Left cardiac atrium (tissue), 4 donors: ENCODE measurements around the gene SLC16A1. TPM values are rescaled to one million over a fixed set of nuclear protein-coding genes. Genes with fewer than 3 reads are reported as not detected.

Experiments used
- ATAC-seq, 2 donors: fragments of 200-7000 bp; cut with Tn5 transposase; one replicate each; pipeline ENCODE4 v1.9.1; 2020; ENCODE audit warnings: mild to moderate bottlenecking in 2 of 2, moderate library complexity in 2 of 2
- DNase-seq: peaks from one replicate; pipeline ENCODE4 v3.0.0-alpha.2; 2020
- intact Hi-C, 2 donors: fragments of 100-400 bp; cut with DNase I; formaldehyde crosslinking; loops; one replicate each; pipeline versions ENCODE4 v1.14.1 to v1.15.1; 2022 to 2023
- total RNA-seq, 2 donors: library from RNA; stranded (reverse); fragmentation: NEBNext Ultra II Directional; extraction: Animal tissue kit (Norgen Biotek cat#: 25700); gene quantifications; one replicate each; pipeline ENCODE4 v1.2.1, GENCODE V29; 2021
- donor health status: DM: no; HTN: yes; CAD: no.
- donor health status: DM: no; HTN: yes; CAD: no; lungs with severe emphysema.
- donor health status: DM: yes; HTN: yes; CAD: no.
- donor health status: Dilated cardiomyopathy.

The SLC16A1 gene
- total RNA-seq, 2 donors from 2014 or later = 54.0 to 80.0 TPM

DNA sequence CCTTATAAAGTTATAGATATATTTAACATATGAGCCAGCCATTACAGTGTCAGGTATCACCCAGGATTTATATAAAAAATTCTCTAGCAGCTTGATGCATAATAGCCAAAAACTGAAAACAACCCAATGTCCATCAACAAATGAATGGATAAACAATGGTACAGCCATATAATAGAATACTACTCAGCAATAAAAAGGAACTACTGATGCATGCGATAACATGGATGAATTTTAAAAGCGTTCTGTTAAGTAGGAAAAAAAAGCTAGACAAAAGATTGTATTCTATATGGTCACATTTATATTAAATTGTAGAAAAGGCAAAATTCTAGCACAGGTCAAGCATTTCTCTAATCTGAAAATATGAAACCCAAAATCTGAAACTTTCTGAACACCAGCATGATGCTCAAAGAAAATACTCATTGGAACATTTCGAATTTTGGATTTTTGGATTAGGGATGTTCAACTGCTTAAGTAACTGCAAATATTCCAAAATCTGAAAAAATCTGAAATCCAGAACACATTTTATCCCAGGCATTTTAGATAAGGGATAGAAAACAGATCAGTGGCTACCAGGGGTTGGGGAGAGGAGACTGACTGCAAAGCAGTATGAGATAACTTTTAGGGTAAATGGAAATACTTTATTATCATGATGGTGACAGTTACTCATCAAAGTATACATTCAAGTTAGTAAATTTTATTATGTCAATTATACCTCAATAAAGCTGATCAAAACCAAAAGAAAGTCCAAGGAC is 22.0 kb downstream of the SLC16A1 start:
- no peak for ATAC-seq
- intact Hi-C loops = no loop called here
- no peak for DNase-seq

- intact Hi-C loops = no loop called here
- DNase-seq (no peak), ATAC-seq (no peak)
These were observed 26.0 kb downstream of the SLC16A1 start for GRCh38 chr1:112929979-112930378.

- DNase-seq = no peak
- ATAC-seq = no peak
- intact Hi-C loops = no loop called here
These were observed 28.5 kb downstream of the SLC16A1 start for GRCh38 chr1:112927462-112927990.

- intact Hi-C loops = no loop called here
- no peak for ATAC-seq
- no peak for DNase-seq
These were observed 29.1 kb downstream of the SLC16A1 start for GRCh38 chr1:112926858-112927257.

DNA sequence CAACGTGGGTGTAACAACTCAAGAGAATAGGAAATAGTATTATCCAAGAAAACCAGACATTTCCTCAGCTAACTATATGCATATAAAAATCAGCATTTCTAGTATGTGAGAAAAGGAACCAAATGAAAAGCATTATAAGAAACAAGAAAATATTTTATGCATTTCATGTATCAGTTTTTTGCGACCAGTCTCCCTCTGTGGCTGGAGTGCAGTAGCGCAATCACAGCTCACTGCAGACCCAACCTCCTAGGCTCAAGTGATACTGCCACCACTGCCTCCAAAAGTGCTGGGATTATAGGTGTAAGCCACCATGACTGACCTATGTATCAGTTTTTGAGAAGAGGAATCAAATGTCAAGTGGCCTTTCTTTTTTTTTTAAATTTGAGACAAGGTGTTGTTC is 31.0 kb downstream of the SLC16A1 start:
- intact Hi-C loops = no loop called here
- no peak for DNase-seq
- no peak for ATAC-seq

DNA sequence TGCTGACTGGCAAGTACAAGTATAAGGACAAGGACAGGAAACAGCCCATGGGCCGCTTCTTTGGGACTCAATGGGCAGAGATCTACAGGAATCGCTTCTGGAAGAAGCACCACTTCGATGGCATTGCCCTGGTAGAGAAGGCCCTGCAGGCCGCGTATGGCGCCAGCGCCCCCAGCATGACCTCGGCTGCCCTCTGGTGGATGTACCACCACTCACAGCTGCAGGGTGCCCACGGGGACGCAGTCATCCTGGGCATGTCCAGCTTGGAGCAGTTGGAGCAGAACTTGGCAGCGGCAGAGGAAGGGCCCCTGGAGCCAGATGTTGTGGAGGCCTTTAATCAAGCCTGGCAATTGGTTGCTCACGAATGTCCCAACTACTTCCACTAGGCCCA is 32.0 kb downstream of the SLC16A1 start:
- no peak for DNase-seq
- no peak for ATAC-seq
- intact Hi-C loops = no loop called here

DNA sequence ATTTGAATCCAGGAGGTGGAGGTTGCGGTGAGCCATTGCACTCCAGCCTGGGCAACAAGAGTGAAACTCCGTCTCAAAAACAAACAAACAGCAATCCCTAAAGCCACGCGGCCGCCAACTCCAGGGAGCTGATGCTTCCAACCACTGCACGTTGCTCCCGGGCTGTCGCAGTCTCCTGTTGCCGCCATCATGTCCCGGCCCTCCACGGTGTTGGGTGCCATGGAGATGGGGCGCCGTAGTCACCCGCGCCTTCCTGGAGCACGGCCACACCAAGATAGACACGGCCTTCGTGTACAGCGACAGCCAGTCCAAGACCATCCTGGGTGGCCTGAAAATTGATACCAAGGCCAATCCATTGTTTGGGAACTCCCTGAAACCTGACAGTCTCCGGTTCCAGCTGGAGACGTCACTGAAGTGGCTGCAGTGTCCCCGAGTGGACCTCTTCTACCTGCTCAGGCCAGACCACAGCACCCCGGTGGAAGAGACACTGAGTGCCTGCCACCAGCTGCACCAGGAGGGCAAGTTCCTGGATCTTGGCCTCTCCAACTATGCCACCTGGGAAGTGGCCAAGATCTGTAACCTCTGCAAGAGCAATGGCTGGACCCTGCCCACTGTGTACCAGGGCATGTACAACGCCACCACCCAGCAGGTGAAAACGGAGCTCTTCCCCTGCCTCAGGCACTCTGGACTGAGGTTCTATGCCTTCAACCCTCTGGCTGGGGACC is 32.6 kb downstream of the SLC16A1 start:
- intact Hi-C loops = no loop called here
- no peak for DNase-seq
- ATAC-seq = no peak

- DNase-seq (no peak), ATAC-seq (no peak)
- intact Hi-C loops = no loop called here
These were observed 44.3 kb downstream of the SLC16A1 start for GRCh38 chr1:112911506-112912220.

GRCh38 chr1:112909847-112910246 is 46.1 kb downstream of the SLC16A1 start:
- intact Hi-C loops = no loop called here
- DNase-seq (no peak), ATAC-seq (no peak)

DNA sequence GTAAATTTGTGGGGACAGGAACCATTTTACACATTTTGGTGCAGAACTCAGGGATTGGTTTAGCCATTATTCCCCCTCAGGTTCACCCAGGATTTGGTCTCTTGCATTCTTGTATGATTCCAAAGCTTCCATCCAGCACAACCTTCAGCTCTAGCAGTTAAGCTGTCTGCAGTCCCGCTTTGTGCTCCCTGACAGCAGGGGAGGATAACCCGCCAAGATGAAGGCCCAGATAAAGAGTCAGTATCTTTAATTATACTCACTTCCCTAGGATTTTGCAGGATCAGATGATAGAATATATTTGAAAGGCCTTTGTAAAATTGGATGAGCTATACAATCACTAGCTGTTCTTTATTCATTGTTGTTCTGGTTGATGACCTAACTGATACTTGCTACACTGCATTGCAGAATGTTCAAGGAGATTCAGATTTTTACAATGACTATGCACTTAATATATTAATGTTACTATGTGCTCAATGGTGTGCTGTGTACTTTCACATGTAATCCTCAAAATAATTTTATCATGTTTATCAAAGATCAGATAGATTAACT is 49.8 kb downstream of the SLC16A1 start:
- intact Hi-C loops = no loop called here
- DNase-seq = no peak
- ATAC-seq = no peak

DNA sequence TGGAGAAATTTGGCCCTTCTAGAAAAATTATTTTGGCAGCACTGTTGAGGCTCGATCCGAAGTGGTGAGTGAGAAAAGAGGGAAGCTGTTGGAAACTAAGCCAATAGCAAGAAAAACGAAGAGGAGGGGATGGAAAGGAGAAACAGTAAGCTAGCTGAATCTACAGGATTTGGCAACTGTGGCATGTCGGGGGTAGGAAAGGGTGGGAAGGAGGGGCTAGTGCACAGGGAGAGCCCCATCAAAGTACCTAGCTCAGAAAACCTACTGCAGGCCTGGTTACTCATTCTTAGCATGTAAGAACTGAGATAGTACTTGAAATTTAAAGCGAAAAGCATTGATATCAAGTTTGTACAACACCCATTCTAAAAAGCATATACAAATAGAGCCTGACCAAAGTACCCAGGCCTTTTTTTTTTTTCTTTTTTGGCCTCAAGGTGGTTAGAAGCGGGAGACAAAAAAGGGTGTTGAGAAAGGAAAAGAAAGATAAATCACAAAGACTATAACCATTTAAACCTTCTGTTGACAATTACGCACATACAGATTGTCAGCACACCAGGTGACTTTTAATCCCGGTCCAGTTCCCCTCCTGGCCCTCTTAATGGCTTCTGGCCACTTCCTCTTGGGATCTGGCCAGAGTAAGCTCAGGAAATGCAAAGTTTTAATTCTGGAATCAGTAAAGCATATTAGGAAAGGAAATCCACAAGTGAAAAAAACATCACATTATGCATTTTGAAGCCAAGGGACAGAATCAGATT is 50.4 kb downstream of the SLC16A1 start:
- intact Hi-C loops = no loop called here
- ATAC-seq = peak; percentile 59 to 82
- DNase-seq = no peak

DNA sequence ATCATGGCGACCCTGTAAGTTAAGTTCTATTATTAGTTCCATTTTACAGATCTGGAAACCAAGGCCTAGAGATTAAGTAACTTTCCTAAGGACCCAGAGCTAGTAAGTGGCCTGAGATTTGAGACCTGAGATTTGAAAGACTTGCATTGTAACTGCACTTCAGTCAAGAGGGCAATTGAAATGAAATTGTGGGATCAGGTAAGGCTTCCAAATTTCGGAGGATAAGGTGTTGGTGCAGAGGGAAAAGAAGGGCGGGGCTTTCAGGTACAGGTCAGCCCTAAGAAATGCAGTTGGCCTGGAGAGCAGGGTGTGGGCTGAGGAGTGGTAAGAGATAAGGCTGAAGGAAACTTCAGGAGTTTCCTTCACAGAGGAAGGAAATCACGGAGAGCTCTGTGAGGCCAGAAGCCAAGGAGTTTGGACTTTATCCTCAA is 51.1 kb downstream of the SLC16A1 start:
- peak; percentile 35 to 84 for ATAC-seq
- intact Hi-C loops = no loop called here
- no peak for DNase-seq

GRCh38 chr1:112904071-112904830 is 51.7 kb downstream of the SLC16A1 start:
- intact Hi-C loops = no loop called here
- DNase-seq (no peak), ATAC-seq (peak in 1 of 2 donors; percentile 75)

DNA sequence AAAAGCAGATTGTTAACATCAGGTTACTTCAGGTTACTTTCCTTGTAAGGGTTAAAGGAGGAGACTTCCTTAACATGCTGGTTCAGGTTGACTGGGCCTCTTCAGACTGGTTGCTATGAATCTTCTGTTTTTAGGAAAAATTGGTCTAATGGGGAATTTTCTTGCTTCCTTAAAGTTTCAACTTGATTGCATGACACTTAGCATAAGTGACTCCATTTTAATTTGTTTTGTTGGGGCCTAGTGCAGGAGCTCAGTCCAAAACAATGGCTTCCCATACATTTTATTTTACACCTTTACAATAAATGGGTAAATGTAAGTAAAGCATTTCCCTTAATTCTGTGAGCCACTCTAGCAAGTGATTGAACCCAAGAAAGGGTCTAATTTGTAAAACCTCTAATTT is 53.8 kb downstream of the SLC16A1 start:
- ATAC-seq (no peak), DNase-seq (no peak)
- intact Hi-C loops = no loop called here

DNA sequence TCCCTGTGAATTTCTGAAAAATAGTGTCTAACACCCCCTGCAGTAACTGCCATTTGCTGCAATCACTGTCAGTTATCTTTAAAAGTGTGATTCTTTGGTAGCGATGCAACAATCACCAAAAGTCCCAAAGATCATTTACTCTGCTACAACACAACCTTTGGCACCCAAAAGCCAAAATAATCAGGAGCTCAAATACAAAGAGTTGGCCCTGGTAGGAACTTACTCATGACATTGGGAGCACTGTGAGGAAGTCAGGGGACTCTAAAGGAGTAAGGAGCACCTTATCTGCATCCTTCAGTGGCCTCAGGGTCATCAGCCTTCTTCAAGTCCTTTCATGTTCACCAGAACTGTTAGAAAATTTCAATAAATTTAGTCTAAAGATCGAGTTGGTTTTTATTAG is 54.6 kb downstream of the SLC16A1 start:
- DNase-seq (no peak), ATAC-seq (no peak)
- intact Hi-C loops = no loop called here

DNA sequence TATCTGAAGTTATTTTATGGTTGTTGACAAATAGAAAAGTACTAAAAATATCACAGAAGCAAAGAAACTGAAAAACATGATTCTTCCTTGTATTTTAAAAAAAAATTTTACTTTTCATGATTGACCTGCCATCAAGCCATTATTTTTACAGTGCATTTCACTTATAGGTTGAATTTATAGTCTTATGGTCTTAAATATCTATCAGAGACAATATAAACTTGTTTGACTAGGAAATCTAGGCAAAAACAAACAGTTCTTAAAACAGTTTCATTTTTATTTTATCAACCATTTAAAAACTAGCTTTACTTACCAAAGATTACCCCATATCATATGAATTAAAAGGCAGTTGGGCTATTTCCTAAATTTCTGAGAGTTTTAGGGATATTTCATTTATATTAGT is 59.2 kb downstream of the SLC16A1 start:
- ATAC-seq = no peak
- intact Hi-C loops = no loop called here
- DNase-seq = no peak

DNA sequence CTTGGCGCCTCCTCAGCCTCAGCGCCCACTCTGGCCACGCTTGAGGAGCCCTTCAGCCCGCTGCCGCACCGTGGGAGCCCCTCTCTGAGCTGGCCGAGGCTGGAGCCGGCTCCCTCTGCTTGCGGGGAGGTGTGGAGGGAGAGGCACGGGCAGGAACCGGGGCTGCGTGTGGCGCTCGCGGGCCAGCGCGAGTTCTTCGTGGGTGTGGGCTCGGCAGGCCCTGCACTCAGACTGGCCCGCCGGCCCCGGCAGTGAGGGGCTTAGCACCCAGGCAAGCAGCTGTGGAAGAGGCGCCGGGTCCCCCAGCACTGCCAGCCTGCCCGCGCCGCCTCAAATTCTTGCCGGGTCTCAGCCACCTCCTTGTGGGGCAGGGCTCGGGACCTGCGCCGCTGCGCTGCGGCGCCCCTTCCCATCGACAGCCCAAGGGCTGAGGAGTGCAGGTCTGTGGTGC is 61.4 kb downstream of the SLC16A1 start:
- DNase-seq (no peak), ATAC-seq (no peak)
- intact Hi-C loops = no loop called here

GRCh38 chr1:112894010-112894292 is 62.0 kb downstream of the SLC16A1 start:
- ATAC-seq = no peak
- no peak for DNase-seq
- intact Hi-C loops = no loop called here
